OCI-LY3 (cell line): ENCODE results near the gene DAND5.
A peak's percentile ranks its signal among the peaks of the same experiment; 100 is the strongest.

ENCODE experiments used
- H2AFZ ChIP-seq: fragments of 200-600, 300-600 bp; shearing (Covaris generic); 2 replicates; pipeline ENCODE4 v1.6.0; 2014; ENCODE audit warnings: antibody characterized with exemption, low read depth, low read length
- H3K27ac ChIP-seq: fragments of 200-600, 300-600 bp; sonication (generic); 2 replicates; pipeline ENCODE4 v1.5.1; 2014; ENCODE audit warnings: mild to moderate bottlenecking, low read length, moderate library complexity, mixed read lengths
- H3K27me3 ChIP-seq: fragments of 200-600, 300-600 bp; sonication (generic); 2 replicates; pipeline ENCODE4 v1.6.1; 2014; ENCODE audit warnings: low read depth, low read length, mixed read lengths
- H3K36me3 ChIP-seq: fragments of 200-600, 300-600 bp; sonication (generic); replicated peaks from 2 replicates; pipeline ENCODE3; 2014; ENCODE audit warnings: low read depth, low read length, mixed read lengths
- H3K4me1 ChIP-seq: fragments of 300-600, 200-600 bp; sonication (generic); 2 replicates; pipeline ENCODE4 v1.6.1; 2014; ENCODE audit warnings: low read length, mixed read lengths
- H3K4me2 ChIP-seq: fragments of 200-600, 300-600 bp; sonication (generic); 2 replicates; pipeline ENCODE4 v1.6.1; 2014; ENCODE audit warnings: low read length, mixed read lengths
- H3K4me3 ChIP-seq: fragments of 300-600, 200-600 bp; sonication (generic); 2 replicates; pipeline ENCODE4 v1.5.1; 2014; ENCODE audit warnings: antibody characterized with exemption, mild to moderate bottlenecking, low read length, moderate library complexity
- H3K79me2 ChIP-seq: fragments of 300-600, 200-600 bp; shearing (Covaris generic); 2 replicates; pipeline ENCODE4 v1.6.1; 2014; ENCODE audit warnings: mild to moderate bottlenecking, low read length, mixed read lengths
- H3K9ac ChIP-seq: fragments of 300-600, 200-600 bp; shearing (Covaris generic); 2 replicates; pipeline ENCODE4 v1.6.0; 2014; ENCODE audit warnings: mild to moderate bottlenecking, low read length, moderate library complexity
- H3K9me3 ChIP-seq: fragments of 200-600, 300-600 bp; shearing (Covaris generic); 2 replicates; pipeline ENCODE4 v1.6.1; 2014; ENCODE audit warnings: low read length, mixed read lengths; ENCODE audit not compliant: insufficient read depth
- H4K20me1 ChIP-seq: fragments of 200-600, 300-600 bp; sonication (generic); 2 replicates; pipeline ENCODE4 v1.6.1; 2016; ENCODE audit warnings: low read length, mixed read lengths; ENCODE audit not compliant: insufficient read depth
- EZH2phosphoT487 ChIP-seq: fragments of 200-600 bp; shearing (Covaris generic); IDR thresholded peaks from 2 replicates; pipeline ENCODE4 v1.6.1; 2018; ENCODE audit warnings: antibody characterized with exemption, mixed run types, low read depth
- TF ChIP-seq, protein P1 (sequence below): fragments of 200-600, 300-600 bp; sonication (generic); IDR thresholded peaks from 2 replicates; pipeline ENCODE4 v1.5.1; 2014; ENCODE audit warnings: antibody characterized with exemption, low read length, low read depth

The DAND5 gene

GRCh38 chr19:12995596-12996405 lies 26.4 kb downstream of the DAND5 start:
- H3K9ac ChIP-seq, result peak overlapping the region; percentile 40; the same call in 1 of the 2 replicates
- peak overlapping the region; percentile 81 for H3K4me3 ChIP-seq
- TF ChIP-seq EZH2phosphoT487, result no peak
- TF ChIP-seq, protein P1, sequence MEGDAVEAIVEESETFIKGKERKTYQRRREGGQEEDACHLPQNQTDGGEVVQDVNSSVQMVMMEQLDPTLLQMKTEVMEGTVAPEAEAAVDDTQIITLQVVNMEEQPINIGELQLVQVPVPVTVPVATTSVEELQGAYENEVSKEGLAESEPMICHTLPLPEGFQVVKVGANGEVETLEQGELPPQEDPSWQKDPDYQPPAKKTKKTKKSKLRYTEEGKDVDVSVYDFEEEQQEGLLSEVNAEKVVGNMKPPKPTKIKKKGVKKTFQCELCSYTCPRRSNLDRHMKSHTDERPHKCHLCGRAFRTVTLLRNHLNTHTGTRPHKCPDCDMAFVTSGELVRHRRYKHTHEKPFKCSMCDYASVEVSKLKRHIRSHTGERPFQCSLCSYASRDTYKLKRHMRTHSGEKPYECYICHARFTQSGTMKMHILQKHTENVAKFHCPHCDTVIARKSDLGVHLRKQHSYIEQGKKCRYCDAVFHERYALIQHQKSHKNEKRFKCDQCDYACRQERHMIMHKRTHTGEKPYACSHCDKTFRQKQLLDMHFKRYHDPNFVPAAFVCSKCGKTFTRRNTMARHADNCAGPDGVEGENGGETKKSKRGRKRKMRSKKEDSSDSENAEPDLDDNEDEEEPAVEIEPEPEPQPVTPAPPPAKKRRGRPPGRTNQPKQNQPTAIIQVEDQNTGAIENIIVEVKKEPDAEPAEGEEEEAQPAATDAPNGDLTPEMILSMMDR, result no peak
- no peaks in the 10 kb centered on the region; the same call in 1 of the 2 replicates for H3K79me2 ChIP-seq
- no peak overlapping the region for H2AFZ ChIP-seq
- 0 out of 2 replicates have a peak, but pooled peaks cover 4% of the 10 kb centered on the region for H3K27me3 ChIP-seq
- H3K9me3 ChIP-seq, result no peaks in the 10 kb centered on the region
- H3K4me2 ChIP-seq, result peak overlapping the region; percentile 89
- peaks cover 5% of the 10 kb centered on the region; the same call in 1 of the 2 replicates for H3K4me1 ChIP-seq
- no peak overlapping the region for H3K27ac ChIP-seq
- no peaks in the 10 kb centered on the region for H3K36me3 ChIP-seq
- no peaks in the 10 kb centered on the region for H4K20me1 ChIP-seq

DNA sequence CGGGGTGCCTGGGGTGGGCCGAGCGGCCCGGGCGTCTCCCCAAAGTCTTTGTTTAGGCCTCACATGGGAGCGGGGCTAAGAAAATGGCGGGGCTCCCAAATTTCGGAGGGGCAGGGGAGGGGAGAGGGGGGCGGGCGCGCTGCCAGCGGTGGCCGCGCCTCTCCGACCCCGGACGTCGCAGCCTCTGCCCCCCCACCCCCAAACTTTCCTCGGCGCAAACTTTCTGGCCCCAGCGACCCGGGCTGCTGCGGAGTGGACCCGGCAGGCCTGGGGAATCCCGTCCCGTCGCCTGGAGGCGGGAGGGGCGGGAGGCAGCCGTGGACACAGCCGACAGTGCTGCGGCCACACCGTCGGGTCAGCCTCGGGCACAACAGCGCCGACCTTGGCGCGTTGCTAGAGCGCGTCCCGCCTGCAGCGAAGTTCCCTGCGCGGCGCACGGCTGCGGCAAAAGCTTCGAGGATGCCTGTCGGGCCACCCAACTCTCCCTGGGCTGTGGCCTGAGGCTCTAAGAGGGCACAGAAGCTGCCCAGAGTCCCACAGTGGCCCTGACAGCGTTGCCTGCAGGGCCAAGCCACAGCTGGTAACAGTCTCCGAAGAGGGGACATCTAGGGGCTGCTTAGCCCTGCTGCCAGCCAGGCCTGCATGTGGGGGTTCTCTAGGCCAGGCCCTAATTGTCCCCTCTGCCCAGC lies 27.2 kb downstream of the DAND5 start:
- Histone ChIP-seq H4K20me1 (no peaks in the 10 kb centered on the region), H3K27ac (no peak overlapping the region), H3K4me1 (peaks cover 5% of the 10 kb centered on the region; the same call in 1 of the 2 replicates), H3K9me3 (no peaks in the 10 kb centered on the region), H3K4me2 (peak overlapping the region; percentile 89), H3K79me2 (no peaks in the 10 kb centered on the region; the same call in 1 of the 2 replicates), H3K36me3 (no peaks in the 10 kb centered on the region), H3K9ac (no peak overlapping the region), H3K4me3 (peak overlapping the region; percentile 81), H2AFZ (no peak overlapping the region), H3K27me3 (0 out of 2 replicates have a peak, but pooled peaks cover 4% of the 10 kb centered on the region)
- TF ChIP-seq, protein P1, result no peak
- TF ChIP-seq EZH2phosphoT487, result no peak

DNA sequence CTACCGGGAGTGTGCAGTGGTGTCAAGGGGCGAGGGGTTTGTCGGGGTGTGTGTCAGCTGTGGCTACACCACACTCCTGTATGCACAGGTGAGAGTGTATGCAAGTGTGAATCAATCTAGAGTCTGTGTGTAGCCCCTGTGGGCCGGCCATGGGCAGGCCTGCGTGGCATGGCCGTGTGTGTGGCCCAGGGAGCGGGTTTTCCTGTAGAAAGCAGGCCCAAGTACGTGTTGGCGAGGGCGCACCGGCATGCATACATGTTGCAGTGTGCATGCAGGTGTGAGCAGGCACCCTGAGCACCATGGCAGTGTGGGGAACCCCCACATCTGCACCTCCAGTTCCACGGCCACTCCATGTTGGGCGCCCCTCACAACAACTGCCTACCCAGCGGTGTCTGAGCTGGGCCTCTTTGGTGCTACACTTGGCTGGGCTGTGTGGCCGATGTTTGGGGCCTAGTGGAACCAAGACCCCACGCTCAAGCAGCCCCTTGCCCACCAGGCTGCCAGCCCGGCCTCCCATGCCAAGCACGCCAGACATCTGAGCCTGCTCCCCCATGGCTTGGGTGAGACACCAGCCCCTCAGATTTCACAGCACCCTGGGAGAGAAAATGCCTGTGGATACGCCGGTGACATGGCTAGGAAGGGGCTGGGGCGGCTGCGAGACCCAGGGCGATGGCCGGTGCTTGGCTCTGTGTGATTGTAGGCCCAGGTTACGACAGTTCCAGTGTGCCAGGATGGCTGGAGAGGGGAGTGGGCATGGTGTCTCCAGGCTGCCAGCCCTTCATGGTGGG lies 28.0 kb downstream of the DAND5 start:
- H3K4me2 ChIP-seq, result no peak overlapping the region
- H3K4me1 ChIP-seq, result peaks cover 5% of the 10 kb centered on the region; the same call in 1 of the 2 replicates
- H3K9ac ChIP-seq, result no peak overlapping the region
- no peaks in the 10 kb centered on the region; the same call in 1 of the 2 replicates for H3K79me2 ChIP-seq
- no peaks in the 10 kb centered on the region for H3K36me3 ChIP-seq
- H2AFZ ChIP-seq, result no peak overlapping the region
- H4K20me1 ChIP-seq, result no peaks in the 10 kb centered on the region
- TF ChIP-seq, protein P1, result no peak
- no peak for TF ChIP-seq EZH2phosphoT487
- H3K4me3 ChIP-seq, result no peak overlapping the region
- 0 out of 2 replicates have a peak, but pooled peaks cover 4% of the 10 kb centered on the region for H3K27me3 ChIP-seq
- no peak overlapping the region for H3K27ac ChIP-seq
- H3K9me3 ChIP-seq, result no peaks in the 10 kb centered on the region
